ENCODE measurements around the gene DNPH1. TPM values are rescaled to one million over a fixed set of nuclear protein-coding genes. Genes with fewer than 3 reads are reported as not detected.

DNPH1 gene
- total and polyA plus RNA-seq, 2 of the 8 experiments (the other 6 are each of a cell fraction or from before 2014, with no cell fraction given), result 33.9 to 134 TPM

- TF ChIP-seq KDM5A (IDR thresholded peaks at IDR 0.05; ENCODE audit: low read length) (no peak), HDAC2 (IDR thresholded peaks at IDR 0.05; ENCODE audit: borderline replicate concordance in 1 of 2, low read depth in 2 of 2, low read length in 2 of 2) (no peak), JUND (IDR thresholded peaks at IDR 0.05; ENCODE audit: low read length) (no peak), CEBPB (IDR thresholded peaks at IDR 0.05; ENCODE audit: low read depth, low read length) (no peak)
Observed at GRCh38 chr6:43186019-43186418, 43.3 kb downstream of the DNPH1 start (continued).
